Choroid plexus epithelial cell (primary cell): Measurements from ENCODE around the gene LNX1.

Experiments
- DNase-seq: peaks from one replicate; pipeline ENCODE4 v3.0.0-alpha.2; 2010; ENCODE audit warnings: low read depth
- H3K4me3 ChIP-seq: 2 replicates; pipeline ENCODE4 v1.5.1; 2011; ENCODE audit warnings: low read depth, mild to moderate bottlenecking, control low read depth, low read length, moderate library complexity
- TF ChIP-seq, protein P1 (sequence below): conservative IDR thresholded peaks from 2 replicates; pipeline ENCODE4 v1.5.1; 2011; ENCODE audit warnings: low read depth, mild to moderate bottlenecking, control low read depth, inconsistent platforms, low read length, moderate library complexity

LNX1 gene

DNA sequence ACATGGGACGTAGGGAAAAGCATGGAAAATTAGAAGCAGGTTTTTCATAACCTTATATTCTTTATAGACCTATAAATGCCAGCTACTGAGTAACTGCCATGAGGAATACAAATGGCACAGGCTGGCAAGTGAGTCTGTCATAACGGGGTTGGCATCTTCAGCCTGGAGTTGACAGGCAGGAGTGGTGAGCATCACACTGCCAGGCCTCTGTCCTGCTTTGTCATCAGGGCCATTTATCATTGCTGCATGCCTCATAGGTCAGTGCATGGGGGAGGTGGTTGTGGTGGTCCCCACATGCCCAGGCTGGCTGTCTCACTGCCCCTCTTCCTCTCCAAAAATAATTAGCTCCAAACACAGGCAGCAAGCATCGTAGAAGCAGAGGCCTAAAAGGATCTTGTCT, 72.5 kb downstream of the LNX1 start:
- no peak for DNase-seq
- TF ChIP-seq, protein P1, sequence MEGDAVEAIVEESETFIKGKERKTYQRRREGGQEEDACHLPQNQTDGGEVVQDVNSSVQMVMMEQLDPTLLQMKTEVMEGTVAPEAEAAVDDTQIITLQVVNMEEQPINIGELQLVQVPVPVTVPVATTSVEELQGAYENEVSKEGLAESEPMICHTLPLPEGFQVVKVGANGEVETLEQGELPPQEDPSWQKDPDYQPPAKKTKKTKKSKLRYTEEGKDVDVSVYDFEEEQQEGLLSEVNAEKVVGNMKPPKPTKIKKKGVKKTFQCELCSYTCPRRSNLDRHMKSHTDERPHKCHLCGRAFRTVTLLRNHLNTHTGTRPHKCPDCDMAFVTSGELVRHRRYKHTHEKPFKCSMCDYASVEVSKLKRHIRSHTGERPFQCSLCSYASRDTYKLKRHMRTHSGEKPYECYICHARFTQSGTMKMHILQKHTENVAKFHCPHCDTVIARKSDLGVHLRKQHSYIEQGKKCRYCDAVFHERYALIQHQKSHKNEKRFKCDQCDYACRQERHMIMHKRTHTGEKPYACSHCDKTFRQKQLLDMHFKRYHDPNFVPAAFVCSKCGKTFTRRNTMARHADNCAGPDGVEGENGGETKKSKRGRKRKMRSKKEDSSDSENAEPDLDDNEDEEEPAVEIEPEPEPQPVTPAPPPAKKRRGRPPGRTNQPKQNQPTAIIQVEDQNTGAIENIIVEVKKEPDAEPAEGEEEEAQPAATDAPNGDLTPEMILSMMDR: no peak
- H3K4me3 ChIP-seq: no peak overlapping the region

DNA sequence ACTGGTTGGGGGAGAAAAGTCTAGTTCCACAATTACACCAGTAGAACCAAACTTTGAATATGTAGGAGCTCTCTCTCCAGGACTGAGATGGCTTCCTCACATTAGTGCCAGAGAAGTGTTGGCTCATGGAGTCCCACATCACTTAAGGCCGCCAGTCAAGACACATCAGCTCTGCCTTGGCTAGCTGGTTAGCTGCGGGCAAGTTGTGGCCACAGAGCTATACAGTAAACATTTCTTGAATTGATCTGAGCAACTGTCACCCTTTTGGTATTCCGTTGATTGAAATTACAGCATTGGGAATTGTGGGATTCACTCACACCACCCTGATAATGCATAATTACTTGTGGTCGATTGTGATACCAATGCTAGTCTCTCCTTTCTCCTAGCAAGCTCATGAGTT, 76.2 kb downstream of the LNX1 start:
- no peak overlapping the region for H3K4me3 ChIP-seq
- TF ChIP-seq, protein P1: no peak

GRCh38 chr4:53514509-53514908, 76.8 kb downstream of the LNX1 start:
- TF ChIP-seq, protein P1: no peak
- H3K4me3 ChIP-seq: no peak overlapping the region
- DNase-seq: no peak

More for the DNA sequence above, 76.2 kb downstream of the LNX1 start:
- DNase-seq: no peak

DNA sequence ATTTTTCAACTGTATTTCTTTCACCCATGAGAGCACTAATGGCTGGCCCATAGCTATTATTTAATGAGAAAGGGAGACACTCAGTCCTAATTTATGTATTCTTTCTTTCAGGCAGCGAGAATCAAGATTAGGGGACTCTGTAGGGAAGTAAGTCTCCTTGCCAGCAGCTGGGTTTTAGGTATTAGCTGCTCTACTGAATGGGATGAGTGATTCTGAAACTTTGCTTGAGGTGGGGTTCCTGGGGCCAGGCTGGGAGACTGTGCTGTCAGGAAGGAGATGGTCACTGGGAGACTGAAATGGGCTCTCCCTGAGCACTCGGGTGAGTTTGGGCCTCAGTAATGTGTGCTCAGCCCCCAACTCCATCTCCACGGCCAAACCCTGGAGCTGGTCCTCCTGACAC, 78.7 kb downstream of the LNX1 start:
- no peak overlapping the region for H3K4me3 ChIP-seq
- TF ChIP-seq, protein P1: no peak

DNA sequence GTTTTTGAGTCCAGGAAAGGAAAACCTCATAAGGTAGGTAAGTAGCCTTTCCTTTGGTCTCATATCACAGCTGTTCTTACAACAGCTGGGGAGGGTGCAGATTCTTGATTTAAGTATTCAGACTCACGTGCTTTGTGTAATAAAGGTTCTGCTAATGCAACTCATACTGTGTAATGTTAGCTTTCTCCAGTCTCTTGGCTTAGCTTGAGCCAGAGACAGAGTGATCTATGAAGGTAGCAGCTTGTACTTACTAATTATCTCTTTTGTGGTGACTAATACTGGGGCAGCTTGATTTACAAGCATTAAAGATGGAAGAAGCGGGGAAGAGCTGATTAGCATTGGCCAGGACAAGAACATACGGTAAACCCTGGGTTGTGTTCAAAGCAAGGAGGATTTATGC, 80.3 kb downstream of the LNX1 start:
- DNase-seq: no peak
- H3K4me3 ChIP-seq: no peak overlapping the region
- TF ChIP-seq, protein P1: no peak

More for the DNA sequence above, 78.7 kb downstream of the LNX1 start:
- DNase-seq: no peak

GRCh38 chr4:53510321-53510720, 81.0 kb downstream of the LNX1 start:
- TF ChIP-seq, protein P1: no peak
- no peak overlapping the region for H3K4me3 ChIP-seq
- no peak for DNase-seq

DNA sequence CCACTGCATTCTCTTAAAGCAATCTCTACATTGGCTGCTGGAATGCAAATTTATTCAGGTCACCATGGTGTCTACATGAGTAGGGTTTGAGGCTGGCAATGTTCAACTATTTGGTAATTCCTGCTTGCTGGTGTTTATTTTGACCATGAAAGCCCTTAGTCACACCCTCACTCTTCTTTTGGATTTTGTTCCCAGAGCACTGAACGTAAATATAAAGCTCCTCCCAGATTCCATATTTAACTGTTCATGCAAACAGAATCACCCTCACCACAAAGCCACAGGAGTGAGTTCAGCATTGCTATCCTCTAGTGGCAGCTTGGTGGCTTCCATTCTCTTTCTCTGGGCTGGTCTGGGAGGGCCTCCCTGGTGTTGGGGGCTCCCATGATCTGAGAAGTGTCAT, 82.8 kb downstream of the LNX1 start:
- TF ChIP-seq, protein P1: no peak
- H3K4me3 ChIP-seq: no peak overlapping the region

More for the DNA sequence above, 82.8 kb downstream of the LNX1 start:
- DNase-seq: peak; percentile 58
